Measurements from ENCODE around the gene TFE3. TPM values are rescaled to one million over a fixed set of nuclear protein-coding genes. Genes with fewer than 3 reads are reported as not detected.

TFE3 gene
- total and polyA plus RNA-seq, 2 experiments from 2014 or later = 21.4 to 83.8 TPM

- H3F3A ChIP-seq (replicated peaks; ENCODE audit: low read depth) = no peaks in the 10 kb centered on the region
- H3K4me2 ChIP-seq = peak overlapping the region; percentile 71
- no peaks in the 10 kb centered on the region for H3K9me2 ChIP-seq (ENCODE audit: insufficient read depth)
- no peak overlapping the region for H3K27ac ChIP-seq (ENCODE audit: low read depth)
- H3K4me1 ChIP-seq (ENCODE audit: insufficient read depth) = 0 out of 2 replicates have a peak, but pooled peaks cover 3% of the 10 kb centered on the region
- no peaks in the 10 kb centered on the region for H3K9me3 Mint-ChIP-seq
- ATAC-seq (no peak), DNase-seq (ENCODE audit: low spot score) (no peak)
- peaks cover 4% of the 10 kb centered on the region for H3K27me3 Mint-ChIP-seq (ENCODE audit: insufficient read depth, low read depth, poor library complexity)
- H3K36me3 Mint-ChIP-seq (ENCODE audit: low read depth) = peaks cover 6% of the 10 kb centered on the region; the same call in 1 of the 3 replicates
- no peaks in the 10 kb centered on the region for H3K36me3 ChIP-seq (ENCODE audit: insufficient read depth)
- no peaks in the 10 kb centered on the region for H4K20me1 ChIP-seq (replicated peaks; ENCODE audit: insufficient read depth)
- H3K4me3 Mint-ChIP-seq = peak overlapping the region; percentile 76
- H2AFZ ChIP-seq = no peak overlapping the region
- H3K27me3 ChIP-seq (ENCODE audit: insufficient read depth) = no peaks in the 10 kb centered on the region
- H3K79me2 ChIP-seq (replicated peaks; ENCODE audit: insufficient read depth) = peaks cover 19% of the 10 kb centered on the region
- H3K27ac Mint-ChIP-seq = no peak overlapping the region; the same call in 1 of the 2 replicates
- H3K4me1 Mint-ChIP-seq = peaks cover 15% of the 10 kb centered on the region
- peak overlapping the region; percentile 63 for H3K4me3 ChIP-seq
- TF ChIP-seq REST (IDR thresholded peaks at IDR 0.05; ENCODE audit: unreplicated experiment) = no peak
- no peak for TF ChIP-seq CREB1 (CRISPR knock-in tag; IDR thresholded peaks at IDR 0.05; ENCODE audit: low read depth)
- no peak for TF ChIP-seq STAT1 (IDR thresholded peaks at IDR 0.05; ENCODE audit: unreplicated experiment)
- no peak for TF ChIP-seq POLR2AphosphoS5 (IDR thresholded peaks at IDR 0.05; ENCODE audit: low read depth)
- no peak for TF ChIP-seq ETS1 (IDR thresholded peaks at IDR 0.05)
- TF ChIP-seq EZH2 (IDR thresholded peaks at IDR 0.05; ENCODE audit: low read depth, unreplicated experiment) = no peak
- TF ChIP-seq NANOG (IDR thresholded peaks at IDR 0.05; ENCODE audit: borderline replicate concordance) = no peak
- TF ChIP-seq EZH2phosphoT487 (IDR thresholded peaks at IDR 0.05; ENCODE audit: unreplicated experiment) = no peak
These were observed 11.1 kb upstream of the TFE3 start for GRCh38 chrX:49054073-49054762.

GRCh38 chrX:49053223-49054072 is 10.3 kb upstream of the TFE3 start:
- 0 out of 2 replicates have a peak, but pooled peaks cover 3% of the 10 kb centered on the region for H3K4me1 ChIP-seq (ENCODE audit: insufficient read depth)
- H2AFZ ChIP-seq = peak overlapping the region; percentile 14; the same call in 1 of the 2 replicates
- no peaks in the 10 kb centered on the region for H3K36me3 ChIP-seq (ENCODE audit: insufficient read depth)
- H3F3A ChIP-seq (replicated peaks; ENCODE audit: low read depth) = no peaks in the 10 kb centered on the region
- no peaks in the 10 kb centered on the region for H3K9me2 ChIP-seq (ENCODE audit: insufficient read depth)
- peak overlapping the region; percentile 71 for H3K4me2 ChIP-seq
- H3K27ac ChIP-seq (ENCODE audit: low read depth) = no peak overlapping the region
- H4K20me1 ChIP-seq (replicated peaks; ENCODE audit: insufficient read depth) = no peaks in the 10 kb centered on the region
- peak overlapping the region; percentile 63 for H3K4me3 ChIP-seq
- ATAC-seq = peak; percentile 89
- Mint-ChIP-seq H3K27me3 (ENCODE audit: insufficient read depth, low read depth, poor library complexity) (peaks cover 4% of the 10 kb centered on the region), H3K9me3 (no peaks in the 10 kb centered on the region), H3K4me1 (peaks cover 15% of the 10 kb centered on the region), H3K27ac (peak overlapping the region; percentile 84), H3K36me3 (ENCODE audit: low read depth) (peaks cover 6% of the 10 kb centered on the region; the same call in 1 of the 3 replicates), H3K4me3 (peak overlapping the region; percentile 76)
- no peaks in the 10 kb centered on the region for H3K27me3 ChIP-seq (ENCODE audit: insufficient read depth)
- H3K79me2 ChIP-seq (replicated peaks; ENCODE audit: insufficient read depth) = peaks cover 19% of the 10 kb centered on the region
- peak; percentile 85 for DNase-seq (ENCODE audit: low spot score)
- TF ChIP-seq NANOG (IDR thresholded peaks at IDR 0.05; ENCODE audit: borderline replicate concordance) (no peak), CTCF (conservative IDR thresholded peaks at IDR 0.05; ENCODE audit: low read depth in 2 of 2) (no peak), POLR2AphosphoS5 (IDR thresholded peaks at IDR 0.05; ENCODE audit: low read depth) (peak; percentile 44), CREB1 (CRISPR knock-in tag; IDR thresholded peaks at IDR 0.05; ENCODE audit: low read depth) (no peak), EZH2 (IDR thresholded peaks at IDR 0.05; ENCODE audit: low read depth, unreplicated experiment) (no peak)

Measured in GM23338 (cell line).